ENCODE results near the gene EIF2AK2.

EIF2AK2 gene

DNA sequence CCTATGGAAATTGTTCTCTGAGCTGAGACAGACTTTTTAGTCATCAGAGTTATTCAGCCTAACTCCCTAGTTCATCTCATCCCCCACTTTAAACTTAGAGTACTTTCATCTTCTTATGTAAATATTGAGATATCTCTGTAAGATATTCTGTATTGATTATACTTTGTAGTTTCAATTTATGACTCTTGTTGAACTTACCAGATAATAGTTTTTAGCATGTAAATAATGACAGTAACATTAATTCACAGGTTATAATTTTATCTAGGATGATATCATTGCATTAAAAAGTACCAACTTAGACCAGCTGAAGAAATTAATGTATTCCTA, 14.8 kb upstream of the EIF2AK2 start:
- no peak for DNase-seq (ENCODE audit: low read depth in 2 of 2)

DNA sequence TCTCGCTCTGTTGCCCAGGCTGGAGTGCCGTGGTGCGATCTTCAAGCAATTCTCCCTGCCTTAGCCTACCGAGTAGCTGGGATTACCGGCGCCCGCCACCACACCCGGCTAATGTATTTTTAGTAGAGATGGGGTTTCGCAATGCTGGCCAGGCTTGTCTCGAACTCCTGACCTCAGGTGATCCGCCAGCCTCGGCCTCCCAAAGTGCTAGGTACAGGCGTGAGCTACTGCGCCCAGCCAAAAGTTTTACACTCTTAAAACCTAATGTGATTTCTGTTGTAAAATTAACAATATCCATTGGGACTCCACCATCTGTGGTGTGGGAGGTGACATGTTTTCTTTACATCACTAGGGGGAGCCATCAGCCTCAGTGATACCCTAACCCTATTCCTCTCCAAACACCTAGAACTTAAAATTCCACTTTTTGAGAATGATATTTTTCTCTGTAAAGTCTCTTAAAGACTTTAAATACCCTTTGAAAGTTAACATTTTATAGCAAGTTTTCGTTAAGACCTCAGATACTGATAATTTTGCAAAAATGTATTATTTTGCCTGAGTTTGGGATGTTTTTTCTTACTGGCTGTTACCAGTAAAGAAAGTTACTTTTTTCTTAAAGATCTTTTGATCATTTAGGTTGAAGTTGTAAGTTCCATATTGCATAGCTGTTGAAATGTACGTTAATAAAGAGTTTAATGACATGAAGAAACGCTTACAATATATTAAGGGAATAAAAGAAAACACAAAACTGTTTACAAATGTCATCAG, 11.6 kb upstream of the EIF2AK2 start:
- no peak for DNase-seq (ENCODE audit: low read depth in 2 of 2)

- DNase-seq (ENCODE audit: low read depth in 2 of 2), result no peak
Measured at GRCh38 chr2:37167636-37168180, 10.9 kb upstream of the EIF2AK2 start.

GRCh38 chr2:37164757-37165156, 8.0 kb upstream of the EIF2AK2 start:
- DNase-seq (ENCODE audit: low read depth in 2 of 2), result no peak

DNA sequence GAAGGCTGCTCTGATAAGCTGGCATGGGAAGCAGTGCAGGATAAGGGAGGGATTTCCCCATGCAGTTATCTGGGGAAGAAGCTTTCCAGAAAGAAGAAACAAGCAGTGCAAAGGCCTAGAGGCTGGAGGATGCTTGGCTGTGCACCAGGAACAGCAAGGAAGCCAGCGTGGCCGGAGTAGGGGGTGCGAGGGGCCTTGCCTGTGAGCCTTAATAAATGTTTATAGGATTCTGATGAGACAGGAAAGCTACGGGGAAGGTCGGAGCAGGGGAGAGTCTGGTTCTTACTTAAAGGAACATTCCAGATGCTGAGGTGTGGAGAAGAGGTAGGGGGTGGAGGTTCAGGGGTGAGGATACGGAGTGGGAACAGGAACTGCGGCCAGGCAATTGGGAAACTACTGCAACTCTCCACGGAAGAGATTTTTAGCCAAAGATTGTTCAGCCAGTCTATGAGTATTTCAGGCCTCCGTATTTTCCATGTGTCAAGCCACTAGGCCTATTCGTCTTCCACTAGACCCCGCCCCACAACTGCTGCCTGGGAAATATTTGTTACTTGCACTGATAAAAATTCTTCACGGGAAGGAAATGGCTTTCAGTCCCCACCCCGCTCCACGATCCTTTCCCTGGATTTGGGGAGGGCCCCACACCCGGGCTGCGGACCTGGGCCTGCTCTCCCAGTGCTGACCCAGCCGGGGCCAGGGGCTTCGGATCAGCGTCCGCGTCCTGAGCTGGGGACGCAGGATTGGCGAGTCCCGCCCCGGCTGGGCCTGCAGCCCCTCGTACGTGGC, 516 bp downstream of the EIF2AK2 start:
- peak in 1 of 2 donors; percentile 10 for DNase-seq (ENCODE audit: low read depth in 2 of 2)

- no peak for DNase-seq (ENCODE audit: low read depth in 2 of 2)
Measured at GRCh38 chr2:37154785-37155184, 2.0 kb downstream of the EIF2AK2 start.

DNA sequence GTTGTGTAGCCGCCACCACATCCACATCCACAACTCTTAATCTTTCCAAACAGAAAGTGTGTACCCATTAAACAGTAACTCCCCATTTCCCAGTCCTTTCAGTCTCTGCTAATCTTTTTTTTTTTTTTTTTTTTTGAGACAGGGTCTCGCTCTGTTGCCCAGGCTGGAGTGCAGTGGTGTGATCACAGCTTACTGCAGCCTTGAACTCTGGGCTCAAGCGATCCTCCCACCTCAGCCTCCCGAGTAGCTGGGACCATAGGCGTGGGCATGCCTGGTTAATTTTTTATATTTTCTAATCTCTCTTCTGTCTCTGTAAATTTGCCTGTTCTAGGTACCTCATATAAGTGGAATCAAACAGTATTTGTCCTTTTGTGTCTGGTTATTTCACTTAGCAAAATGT, 3.6 kb downstream of the EIF2AK2 start:
- DNase-seq (ENCODE audit: low read depth in 2 of 2), result no peak

DNA sequence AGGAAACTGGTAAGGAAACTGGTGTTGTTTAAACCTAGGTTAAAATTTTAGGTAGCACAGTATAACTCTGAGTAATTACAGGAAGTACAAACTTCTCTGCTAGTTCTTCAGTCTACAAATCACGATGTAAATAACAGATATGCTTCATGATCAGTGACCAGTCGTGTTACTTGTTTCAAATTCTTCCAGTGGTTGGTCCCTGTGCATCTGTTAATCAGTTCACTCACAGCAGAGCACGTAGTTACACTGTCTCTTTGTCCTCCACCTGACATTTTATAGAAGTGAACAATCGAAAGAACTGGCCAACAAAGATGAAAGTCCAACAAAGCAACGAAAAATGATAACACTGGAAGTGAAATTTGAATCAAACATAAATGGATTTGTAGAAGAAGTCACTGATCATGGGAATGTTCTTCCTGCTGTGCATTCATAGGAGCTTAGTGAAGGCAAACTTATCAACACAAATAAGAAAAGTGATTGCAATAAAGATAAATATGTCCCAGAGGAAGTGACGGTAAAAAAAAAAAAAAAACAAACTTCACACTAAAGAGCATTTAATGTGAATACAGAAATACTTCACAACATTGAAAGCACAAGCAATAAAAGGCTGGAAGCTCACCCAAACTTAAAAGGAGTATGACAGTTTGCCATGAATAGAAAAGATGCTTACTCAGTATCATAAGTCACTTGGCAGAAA, 7.0 kb downstream of the EIF2AK2 start:
- DNase-seq (ENCODE audit: low read depth in 2 of 2), result no peak

DNA sequence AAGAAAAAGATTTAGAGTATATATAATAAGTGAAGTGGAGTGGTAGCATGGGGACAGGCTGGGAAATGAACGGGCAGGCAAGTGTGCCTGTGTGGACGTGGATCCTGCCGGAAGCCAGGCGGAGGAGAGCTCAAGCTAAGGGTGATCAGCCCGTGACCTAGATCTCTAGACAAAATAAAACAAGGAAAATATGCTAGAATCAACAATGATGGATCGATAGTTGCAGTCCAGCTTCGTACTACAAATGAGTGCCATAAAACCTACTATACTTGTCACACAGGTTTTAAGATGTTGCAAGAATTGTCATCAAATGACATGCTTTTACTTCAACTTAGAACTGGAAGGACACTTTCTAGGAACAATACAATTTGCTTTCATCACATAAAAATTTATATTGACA, 8.5 kb downstream of the EIF2AK2 start:
- DNase-seq (ENCODE audit: low read depth in 2 of 2), result no peak

GRCh38 chr2:37146062-37146461, 10.7 kb downstream of the EIF2AK2 start:
- no peak for DNase-seq (ENCODE audit: low read depth in 2 of 2)

DNA sequence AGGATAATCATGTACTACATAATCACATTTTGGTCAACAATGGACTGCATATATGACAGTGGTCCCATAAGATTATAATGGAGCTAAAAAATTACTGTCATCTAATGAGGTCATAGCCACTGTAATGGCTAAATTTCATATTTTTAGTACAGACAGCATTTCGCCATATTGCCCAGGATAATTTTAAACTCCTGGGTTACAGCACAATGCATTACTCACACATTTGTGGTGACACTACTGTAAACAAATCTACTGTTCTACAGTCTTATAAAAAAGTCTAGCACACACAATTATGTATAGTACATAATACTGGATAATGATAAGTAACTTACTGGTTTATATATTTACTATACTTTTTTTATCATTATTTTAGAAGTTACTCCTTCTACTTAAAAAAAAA, 12.8 kb downstream of the EIF2AK2 start:
- DNase-seq (ENCODE audit: low read depth in 2 of 2), result no peak

- DNase-seq (ENCODE audit: low read depth in 2 of 2), result no peak
Measured at GRCh38 chr2:37142546-37142945, 14.2 kb downstream of the EIF2AK2 start.

GRCh38 chr2:37132914-37133313, 23.9 kb downstream of the EIF2AK2 start:
- no peak for DNase-seq (ENCODE audit: low read depth in 2 of 2)

DNA sequence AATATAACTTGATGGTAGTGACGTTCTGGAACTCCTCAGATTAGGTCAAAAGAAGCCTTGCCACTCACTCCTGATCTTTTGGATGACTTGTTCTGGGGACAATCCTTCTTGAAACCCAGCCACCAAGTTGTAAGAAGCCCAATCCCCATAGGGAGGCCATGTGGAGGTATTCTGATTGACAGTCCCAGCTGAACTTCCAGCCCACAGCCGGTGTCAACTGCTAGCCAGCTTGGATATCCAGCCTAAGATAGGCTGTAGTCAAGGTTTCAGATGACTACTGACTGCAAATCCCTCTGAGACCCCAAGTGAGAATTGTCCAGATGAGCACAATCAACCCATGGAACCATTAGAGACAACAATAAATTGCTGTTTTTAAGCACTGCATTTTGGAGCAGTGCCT, 31.4 kb downstream of the EIF2AK2 start:
- no peak for DNase-seq (ENCODE audit: low read depth in 2 of 2)

- DNase-seq (ENCODE audit: low read depth in 2 of 2), result no peak
Measured at GRCh38 chr2:37119157-37119556, 37.6 kb downstream of the EIF2AK2 start.

DNA sequence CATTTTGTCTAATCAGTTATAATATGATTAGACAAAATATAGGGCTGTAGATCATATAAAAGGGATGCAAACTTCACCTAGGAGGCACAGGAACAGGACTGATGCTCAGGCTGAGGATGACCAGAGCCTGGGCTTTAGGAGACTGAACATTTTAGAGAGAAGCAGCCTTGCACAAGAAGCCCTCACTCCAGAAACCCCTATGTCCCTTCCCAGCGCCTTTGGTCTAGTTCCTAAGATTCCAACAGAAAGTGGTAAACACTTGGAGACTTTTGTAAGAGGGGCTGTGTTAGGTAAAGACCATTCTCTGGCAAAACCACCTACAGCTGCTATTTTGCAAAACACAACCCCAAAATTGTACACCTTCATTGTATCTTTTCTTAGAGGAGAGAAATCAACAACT, 39.2 kb downstream of the EIF2AK2 start:
- no peak for DNase-seq (ENCODE audit: low read depth in 2 of 2)

DNA sequence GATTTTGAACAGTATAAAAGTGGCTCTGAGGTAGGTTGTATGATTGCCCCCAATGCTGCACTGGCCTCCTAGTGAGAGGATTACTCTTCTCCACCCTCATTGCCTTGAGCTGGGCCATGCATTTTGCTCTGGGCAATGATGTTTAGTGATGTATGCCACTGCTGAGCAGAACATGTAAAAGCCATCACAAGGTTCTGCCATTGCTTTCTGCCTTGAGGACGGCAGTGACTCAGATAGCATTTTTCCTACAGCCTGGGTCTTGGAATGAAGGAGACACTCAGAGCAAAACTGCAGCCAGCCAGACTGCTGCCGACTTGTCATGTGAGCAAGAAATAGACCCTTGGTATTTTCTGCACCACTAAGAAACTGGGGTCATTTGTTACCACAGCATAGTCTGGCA, 44.8 kb downstream of the EIF2AK2 start:
- DNase-seq (ENCODE audit: low read depth in 2 of 2), result no peak

GRCh38 chr2:37110306-37111212, 46.2 kb downstream of the EIF2AK2 start:
- DNase-seq (ENCODE audit: low read depth in 2 of 2), result no peak

DNA sequence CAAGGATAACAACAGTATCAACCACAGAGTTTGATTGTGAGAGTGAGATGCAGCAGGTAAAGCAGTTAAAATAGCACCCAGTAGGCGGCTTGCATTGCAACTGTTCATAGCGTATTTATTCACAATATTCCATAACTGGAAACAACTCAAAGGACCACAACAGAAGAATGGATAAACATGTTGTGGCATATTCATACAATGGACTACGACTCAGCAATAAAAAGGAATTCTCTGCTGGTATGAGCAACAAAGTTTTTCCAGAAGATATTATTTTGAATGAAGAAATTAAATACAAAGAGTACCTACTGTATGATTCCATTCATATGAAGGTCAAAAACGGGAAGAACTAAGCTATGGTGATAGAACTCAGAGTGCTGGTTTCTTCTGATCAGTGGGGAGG, 47.3 kb downstream of the EIF2AK2 start:
- DNase-seq (ENCODE audit: low read depth in 2 of 2), result no peak

DNA sequence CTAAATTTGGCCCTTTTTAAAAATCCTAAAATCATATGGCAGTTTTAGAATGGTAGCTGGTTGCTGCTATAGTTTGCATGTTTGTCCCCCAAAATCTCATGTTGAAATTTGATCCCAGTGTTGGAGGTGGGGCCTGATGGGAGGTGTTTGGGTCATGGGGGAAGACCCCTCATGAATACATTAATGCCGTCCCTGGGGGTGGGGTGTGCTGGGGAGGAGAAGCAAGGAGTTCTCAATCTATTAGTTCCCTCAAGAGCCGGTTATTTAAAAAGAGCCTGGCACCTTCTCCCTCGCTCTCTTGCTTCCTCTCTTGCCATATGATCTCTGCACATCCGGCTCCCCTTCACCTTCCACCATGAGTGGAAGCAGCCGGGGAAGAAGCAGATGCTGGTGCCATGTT, 51.6 kb downstream of the EIF2AK2 start:
- no peak for DNase-seq (ENCODE audit: low read depth in 2 of 2)

- no peak for DNase-seq (ENCODE audit: low read depth in 2 of 2)
Measured at GRCh38 chr2:37104178-37104577, 52.6 kb downstream of the EIF2AK2 start.

DNA sequence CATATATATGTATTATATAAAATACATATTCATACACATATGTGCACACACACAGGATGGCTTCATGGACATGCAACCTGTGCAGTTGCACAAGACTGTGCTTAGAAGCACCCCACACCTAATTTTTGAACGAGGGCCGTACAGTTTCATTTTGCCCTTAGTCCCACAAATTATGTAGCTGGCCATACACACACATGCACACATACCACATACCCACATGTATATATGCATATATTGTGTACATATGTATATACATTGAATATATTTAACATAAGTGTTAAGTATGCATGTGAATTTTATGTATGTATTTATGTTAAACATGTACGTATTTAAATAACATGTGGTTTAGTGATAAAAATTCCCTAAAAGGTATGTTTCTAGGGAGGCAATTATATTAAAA, 54.2 kb downstream of the EIF2AK2 start:
- no peak for DNase-seq (ENCODE audit: low read depth in 2 of 2)
